Activated CD4-positive, alpha-beta T cell treated with anti-CD3 and anti-CD28 coated beads, Interleukin-2, amount 10 ng/mL, durations not matched to agents 7 days and 5 days (primary cell): ENCODE results near the gene ZNF385B. TPM values are rescaled to one million over a fixed set of nuclear protein-coding genes. Genes with fewer than 3 reads are reported as not detected.

Experiments
- CTCF ChIA-PET: fragments of 350-600 bp; sonication (Branson Sonifier 250); formaldehyde crosslinking; loops from one replicate; lab custom pipeline; 2021; ENCODE audit warnings: antibody characterized with exemption; lab: Charles Lee
- POLR2A ChIA-PET: fragments of 350-600 bp; sonication (Branson Sonifier 250); formaldehyde crosslinking; loops from one replicate; lab custom pipeline; 2021; ENCODE audit warnings: antibody characterized with exemption; lab: Charles Lee
- DNase-seq: peaks from one replicate; pipeline ENCODE4 v3.0.0-alpha.2; 2020
- H3K27ac Mint-ChIP-seq: one replicate; pipeline ENCODE4 v1.8.0; 2021; ENCODE audit warnings: mild to moderate bottlenecking, moderate library complexity, mixed read lengths
- H3K27me3 Mint-ChIP-seq: one replicate; pipeline ENCODE4 v1.8.0; 2021; ENCODE audit warnings: mixed read lengths
- H3K36me3 Mint-ChIP-seq: one replicate; pipeline ENCODE4 v1.8.0; 2021; ENCODE audit warnings: low read depth, mixed read lengths
- H3K4me1 Mint-ChIP-seq: one replicate; pipeline ENCODE4 v1.8.0; 2021; ENCODE audit warnings: mixed read lengths
- H3K4me3 Mint-ChIP-seq: one replicate; pipeline ENCODE4 v1.8.0; 2021; ENCODE audit warnings: mild to moderate bottlenecking, moderate library complexity, mixed read lengths
- H3K9me3 Mint-ChIP-seq: one replicate; pipeline ENCODE4 v1.8.0; 2021; ENCODE audit warnings: mixed read lengths
- total RNA-seq, 2 experiments: library from RNA; stranded (reverse); gene quantifications; one replicate each; pipeline ENCODE4 v1.2.3, GENCODE V29; 2021

ZNF385B gene
- total RNA-seq, 2 experiments from 2014 or later = not detected

DNA sequence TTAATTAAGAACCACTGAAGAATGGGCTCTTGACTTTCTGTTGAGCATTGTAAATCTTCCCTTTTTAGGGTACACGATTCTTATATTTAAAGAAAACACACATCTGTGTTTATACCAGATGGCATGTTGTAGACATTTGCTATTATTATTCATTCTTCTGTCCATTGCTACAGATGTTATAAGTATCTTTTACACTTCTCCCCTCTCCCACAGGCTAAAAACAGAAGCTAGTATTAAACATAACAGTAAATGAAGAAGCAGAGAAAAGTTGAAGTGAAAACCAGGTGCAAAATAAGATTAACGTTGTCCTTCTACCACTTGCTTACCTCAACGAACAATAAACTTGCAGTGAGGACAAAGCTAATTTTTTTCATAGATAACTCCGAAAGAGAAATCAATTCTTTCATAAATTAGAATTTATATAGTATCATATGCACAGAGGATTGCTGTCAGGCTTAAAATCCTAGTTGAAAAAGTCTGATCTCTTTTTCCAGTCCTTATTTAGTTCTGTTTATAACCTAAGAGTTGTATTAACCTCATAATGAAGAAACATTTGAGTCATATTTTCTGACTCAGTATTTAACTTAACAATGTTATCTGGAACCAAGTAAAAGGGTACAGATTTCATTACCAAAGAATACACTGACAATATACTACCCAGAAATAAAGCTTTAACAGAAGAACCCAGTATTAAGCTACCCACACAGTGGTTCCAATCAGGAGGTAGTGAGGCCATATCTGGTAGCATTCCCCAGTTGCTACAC lies 16.4 kb upstream of the ZNF385B start:
- Mint-ChIP-seq H3K36me3 (no peaks in the 10 kb centered on the region), H3K27ac (no peak overlapping the region), H3K9me3 (no peaks in the 10 kb centered on the region), H3K27me3 (peaks cover 2% of the 10 kb centered on the region), H3K4me1 (no peaks in the 10 kb centered on the region), H3K4me3 (no peak overlapping the region)
- CTCF ChIA-PET = no interaction called here
- no peak for DNase-seq
- POLR2A ChIA-PET = no interaction called here

DNA sequence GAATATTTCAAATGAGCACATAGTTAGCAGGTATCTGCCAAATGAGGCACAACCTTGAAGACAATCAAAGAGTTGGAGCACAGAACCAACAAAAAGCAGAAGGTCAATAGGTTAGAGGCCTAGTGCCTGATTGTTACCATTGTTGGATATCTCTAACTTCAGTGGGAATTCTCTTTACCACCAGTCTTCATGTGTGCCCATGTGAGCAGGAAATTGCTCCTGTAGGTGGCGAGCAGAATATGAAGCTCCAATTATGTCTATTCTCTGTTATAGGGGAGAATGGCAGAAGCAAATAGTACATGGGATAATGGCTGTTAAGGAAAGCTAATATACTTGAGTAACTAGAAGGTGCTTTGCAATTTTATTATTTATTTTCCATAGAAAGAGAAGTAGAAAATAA lies 14.9 kb upstream of the ZNF385B start:
- H3K9me3 Mint-ChIP-seq = no peaks in the 10 kb centered on the region
- H3K4me1 Mint-ChIP-seq = no peaks in the 10 kb centered on the region
- ChIA-PET CTCF (interaction anchor here (0.8 kb wide), 1 partner anchor 10 kb away, joined by 4 read pairs; no protein-coding TSS in a partner anchor), POLR2A (no interaction called here)
- no peaks in the 10 kb centered on the region for H3K36me3 Mint-ChIP-seq
- H3K4me3 Mint-ChIP-seq = no peak overlapping the region
- DNase-seq = no peak
- H3K27me3 Mint-ChIP-seq = peaks cover 4% of the 10 kb centered on the region
- H3K27ac Mint-ChIP-seq = no peak overlapping the region

DNA sequence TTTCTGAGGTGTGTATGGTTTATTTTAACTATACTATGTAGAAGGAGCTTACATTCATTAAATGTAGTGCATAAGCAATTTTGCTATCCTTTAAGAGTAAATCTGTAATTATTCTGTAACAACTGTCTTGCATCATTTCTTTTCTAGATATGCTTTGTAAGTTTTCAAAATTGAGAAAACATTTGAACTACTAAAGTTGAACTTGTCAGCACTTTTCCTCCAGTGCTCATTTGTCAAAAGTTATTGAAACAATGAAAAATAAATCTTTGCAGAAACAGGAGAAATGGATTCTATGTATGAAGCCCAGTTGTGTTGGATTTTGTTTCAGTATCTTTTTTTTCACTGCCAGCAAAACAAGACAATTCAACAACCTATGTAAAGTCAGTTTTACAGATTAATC lies 14.5 kb upstream of the ZNF385B start:
- Mint-ChIP-seq H3K4me1 (no peaks in the 10 kb centered on the region), H3K36me3 (no peaks in the 10 kb centered on the region), H3K27me3 (peaks cover 2% of the 10 kb centered on the region), H3K27ac (no peak overlapping the region), H3K4me3 (no peak overlapping the region), H3K9me3 (no peaks in the 10 kb centered on the region)
- CTCF ChIA-PET = interaction anchor here (0.8 kb wide), 1 partner anchor 9 kb away, joined by 4 read pairs; no protein-coding TSS in a partner anchor
- no peak for DNase-seq
- POLR2A ChIA-PET = no interaction called here

DNA sequence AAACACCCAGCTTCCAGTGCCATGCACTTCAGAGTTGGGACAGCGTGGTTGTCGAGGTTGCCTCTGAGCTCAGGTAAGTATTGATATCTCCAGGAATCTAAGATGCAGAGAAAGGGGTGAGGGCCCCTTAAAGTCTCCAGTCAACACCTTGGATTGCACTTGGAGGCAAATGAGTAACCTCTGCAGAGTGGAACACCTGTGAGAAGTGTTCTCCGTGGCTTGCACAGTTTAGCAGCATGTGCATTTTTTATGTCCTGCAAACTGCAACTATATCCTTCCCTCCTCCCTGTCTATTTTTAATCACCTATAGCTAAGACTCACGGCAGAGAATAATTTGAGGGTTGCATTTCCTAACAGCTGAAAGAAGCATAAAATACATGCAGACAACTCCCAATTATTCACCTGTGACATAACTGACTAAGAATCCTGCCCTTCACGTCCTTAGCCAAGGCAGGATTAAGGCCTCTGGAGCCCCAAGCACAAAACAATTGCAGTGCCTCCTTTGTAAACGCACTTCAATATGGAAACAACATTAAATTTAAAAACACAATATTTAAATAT lies 1.6 kb upstream of the ZNF385B start:
- Mint-ChIP-seq H3K4me1 (peaks cover 11% of the 10 kb centered on the region), H3K27me3 (peaks cover 61% of the 10 kb centered on the region), H3K9me3 (no peaks in the 10 kb centered on the region), H3K36me3 (no peaks in the 10 kb centered on the region), H3K4me3 (no peak overlapping the region), H3K27ac (no peak overlapping the region)
- DNase-seq = no peak
- ChIA-PET CTCF (no interaction called here), POLR2A (no interaction called here)

DNA sequence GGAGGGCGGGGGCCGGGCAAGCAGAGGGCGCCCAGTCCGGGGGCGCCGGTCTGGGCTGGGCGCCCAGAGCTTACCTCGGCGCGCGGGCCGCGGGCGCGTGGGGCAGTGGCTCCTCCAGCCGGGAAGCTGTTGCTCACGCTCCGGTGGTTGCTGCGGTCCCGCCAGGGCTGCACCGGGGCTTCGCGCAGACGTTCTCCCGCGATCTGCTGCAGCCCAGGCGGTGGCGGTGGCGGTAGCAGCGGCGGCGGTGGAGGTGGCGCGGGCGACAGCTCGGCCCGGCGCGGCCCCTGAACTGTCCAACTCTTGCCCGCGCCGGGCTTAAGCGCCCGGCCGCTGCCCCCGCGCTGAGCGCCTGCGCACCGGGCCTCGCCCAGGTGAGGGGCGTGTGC lies 391 bp downstream of the ZNF385B start:
- H3K36me3 Mint-ChIP-seq = no peaks in the 10 kb centered on the region
- POLR2A ChIA-PET = no interaction called here
- no peaks in the 10 kb centered on the region for H3K9me3 Mint-ChIP-seq
- CTCF ChIA-PET = no interaction called here
- H3K27me3 Mint-ChIP-seq = peaks cover 73% of the 10 kb centered on the region
- H3K27ac Mint-ChIP-seq = no peak overlapping the region
- DNase-seq = no peak
- H3K4me1 Mint-ChIP-seq = peaks cover 11% of the 10 kb centered on the region
- no peak overlapping the region for H3K4me3 Mint-ChIP-seq

DNA sequence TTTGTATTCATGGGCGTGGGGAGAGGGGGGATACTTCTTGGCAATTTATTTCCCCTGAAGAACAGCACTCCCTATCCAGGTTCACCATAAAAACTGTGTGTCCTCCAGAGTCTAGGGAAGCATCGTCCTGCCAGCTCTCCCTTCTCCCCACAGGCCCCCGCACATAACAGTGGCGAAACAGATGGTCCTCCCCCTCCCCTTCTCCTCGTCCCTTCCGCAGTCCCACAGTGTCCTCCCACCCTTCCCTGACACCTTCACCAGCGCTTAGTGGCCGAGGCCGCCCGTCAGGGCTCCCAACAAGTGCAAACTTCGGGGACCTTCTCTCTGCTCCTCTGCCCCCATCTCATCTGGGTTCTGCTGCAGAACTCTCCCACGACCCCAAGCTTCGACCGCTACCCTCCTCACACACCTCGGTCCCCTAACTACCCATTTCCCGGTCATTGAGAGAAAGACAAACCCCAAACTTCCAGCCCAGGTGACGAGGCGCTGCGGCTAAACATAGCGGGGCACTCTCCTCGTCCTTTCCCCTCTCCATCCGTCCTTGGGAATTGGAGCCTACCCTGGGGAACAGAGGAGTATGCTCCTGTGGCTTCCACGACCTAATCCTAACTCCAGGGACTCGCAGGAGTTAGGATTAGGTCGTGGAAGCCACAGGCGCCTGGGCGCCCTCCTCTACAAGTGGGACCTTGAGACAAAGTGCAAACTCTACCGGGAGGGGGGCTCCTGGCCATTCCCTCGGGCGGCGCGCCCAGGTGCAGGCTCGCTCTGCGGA lies 971 bp downstream of the ZNF385B start:
- peak overlapping the region; percentile 28 for H3K4me3 Mint-ChIP-seq
- ChIA-PET CTCF (no interaction called here), POLR2A (no interaction called here)
- no peaks in the 10 kb centered on the region for H3K36me3 Mint-ChIP-seq
- H3K27ac Mint-ChIP-seq = no peak overlapping the region
- no peaks in the 10 kb centered on the region for H3K9me3 Mint-ChIP-seq
- H3K27me3 Mint-ChIP-seq = peaks cover 75% of the 10 kb centered on the region
- H3K4me1 Mint-ChIP-seq = peaks cover 11% of the 10 kb centered on the region
- no peak for DNase-seq

DNA sequence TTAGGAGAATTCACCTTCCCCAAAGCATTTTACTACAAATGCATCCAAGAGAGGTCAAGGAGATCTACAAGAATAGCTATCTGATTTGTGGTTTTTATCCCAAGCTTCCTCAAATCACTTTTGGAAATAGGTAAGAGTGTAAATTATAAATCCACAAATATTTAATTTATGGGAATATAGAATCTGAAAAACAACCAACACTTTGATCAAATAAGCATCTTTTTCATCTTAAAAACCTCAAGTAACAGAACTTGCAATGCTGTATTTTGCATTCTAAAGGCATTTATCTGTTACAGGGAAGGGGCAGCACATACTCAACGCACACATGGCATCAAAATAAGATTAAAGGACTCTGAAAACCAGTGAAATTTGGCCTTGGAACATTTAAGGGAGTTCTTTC lies 1.9 kb downstream of the ZNF385B start:
- Mint-ChIP-seq H3K27ac (no peak overlapping the region), H3K27me3 (peaks cover 76% of the 10 kb centered on the region), H3K4me1 (peaks cover 11% of the 10 kb centered on the region), H3K9me3 (no peaks in the 10 kb centered on the region), H3K36me3 (no peaks in the 10 kb centered on the region), H3K4me3 (no peak overlapping the region)
- no peak for DNase-seq
- ChIA-PET POLR2A (no interaction called here), CTCF (no interaction called here)

DNA sequence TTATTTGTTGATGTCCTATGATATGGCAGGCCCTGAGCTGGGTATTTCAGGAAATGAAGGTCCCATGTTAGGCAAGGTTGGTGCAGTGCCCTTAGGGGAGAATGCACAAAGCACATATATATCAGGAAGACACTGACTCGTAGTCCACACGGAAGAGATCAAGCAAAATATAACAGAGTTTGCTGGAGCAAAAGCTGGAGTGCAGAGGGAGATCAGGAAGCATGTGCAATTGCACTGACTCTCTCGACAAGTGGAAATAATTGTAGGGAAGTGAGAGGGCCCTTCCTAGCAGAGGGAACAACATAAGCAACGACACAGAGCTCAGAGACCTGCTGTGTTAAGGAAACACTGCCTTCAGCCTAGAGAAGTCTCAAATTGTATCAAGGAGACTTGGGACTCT lies 4.2 kb downstream of the ZNF385B start:
- Mint-ChIP-seq H3K4me3 (no peak overlapping the region), H3K27ac (no peak overlapping the region), H3K27me3 (peaks cover 58% of the 10 kb centered on the region), H3K9me3 (no peaks in the 10 kb centered on the region), H3K4me1 (peaks cover 11% of the 10 kb centered on the region), H3K36me3 (no peaks in the 10 kb centered on the region)
- ChIA-PET CTCF (no interaction called here), POLR2A (no interaction called here)
- no peak for DNase-seq

DNA sequence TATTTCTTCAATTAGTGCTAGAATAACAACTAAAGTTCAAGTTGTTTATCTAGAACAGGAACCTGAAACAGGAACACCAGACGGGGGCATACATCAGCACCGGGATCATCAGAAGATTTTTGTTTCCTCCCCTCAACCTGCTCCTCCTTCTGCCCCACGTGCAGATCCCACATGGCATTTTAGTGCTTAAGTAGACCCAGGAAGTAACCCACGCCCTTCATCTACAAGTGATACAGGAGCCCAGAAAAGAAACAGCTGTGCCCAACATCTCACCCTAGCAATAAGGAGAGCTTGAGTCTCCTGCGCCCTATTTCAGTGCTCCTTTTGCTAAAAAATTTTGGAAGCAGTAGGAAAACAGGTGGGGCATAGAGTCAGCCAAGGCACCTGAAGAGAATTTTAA lies 5.2 kb downstream of the ZNF385B start:
- no peaks in the 10 kb centered on the region for H3K9me3 Mint-ChIP-seq
- H3K27ac Mint-ChIP-seq = no peak overlapping the region

DNA sequence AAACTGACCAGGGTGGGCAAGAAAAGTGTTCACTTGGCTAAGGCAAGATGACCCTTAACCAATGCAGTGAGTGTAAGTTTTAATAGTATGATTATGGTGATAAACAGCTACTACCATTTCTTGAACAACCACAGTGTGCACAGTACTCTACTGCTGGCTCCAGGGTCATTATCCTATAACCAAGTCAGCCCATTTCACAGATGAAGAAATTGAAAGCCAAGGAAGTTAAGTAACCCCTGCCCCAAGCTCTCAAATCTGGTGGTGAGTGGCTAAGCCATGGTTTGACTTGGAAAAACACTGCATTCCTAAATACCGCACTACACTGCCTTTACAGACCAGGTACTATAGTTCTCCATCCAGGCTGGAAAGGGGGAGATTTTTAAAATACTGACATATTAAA lies 5.7 kb downstream of the ZNF385B start:
- no peak for DNase-seq
- H3K9me3 Mint-ChIP-seq = no peaks in the 10 kb centered on the region
- H3K27me3 Mint-ChIP-seq = peaks cover 49% of the 10 kb centered on the region
- peaks cover 7% of the 10 kb centered on the region for H3K4me1 Mint-ChIP-seq
- no peaks in the 10 kb centered on the region for H3K36me3 Mint-ChIP-seq
- H3K27ac Mint-ChIP-seq = no peak overlapping the region
- ChIA-PET CTCF (no interaction called here), POLR2A (no interaction called here)
- no peak overlapping the region for H3K4me3 Mint-ChIP-seq

More for the DNA sequence above, 5.2 kb downstream of the ZNF385B start:
- Mint-ChIP-seq H3K36me3 (no peaks in the 10 kb centered on the region), H3K27me3 (peaks cover 49% of the 10 kb centered on the region), H3K4me1 (peaks cover 7% of the 10 kb centered on the region), H3K4me3 (no peak overlapping the region)
- no peak for DNase-seq
- ChIA-PET POLR2A (no interaction called here), CTCF (no interaction called here)

DNA sequence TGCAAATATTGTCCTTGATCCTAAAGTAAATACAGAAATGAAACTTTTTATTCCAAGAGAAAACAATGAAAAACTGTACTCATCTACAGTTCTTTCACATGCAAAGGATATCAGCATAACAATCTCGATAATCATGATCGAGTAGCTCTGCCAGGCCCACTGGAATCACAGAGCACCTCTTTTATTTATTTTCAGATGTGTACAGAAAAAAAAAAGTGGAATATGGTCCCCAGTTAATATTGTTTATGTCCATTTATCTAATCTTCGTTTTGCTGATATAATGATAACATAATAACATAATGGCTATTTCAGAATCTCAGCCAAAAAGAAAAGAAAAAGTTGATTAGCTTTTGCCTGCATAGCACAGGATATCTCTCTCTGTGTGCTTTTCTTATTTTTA lies 6.5 kb downstream of the ZNF385B start:
- CTCF ChIA-PET = interaction anchor here (0.6 kb wide), 1 partner anchor 34 kb away, joined by 8 read pairs; no protein-coding TSS in a partner anchor
- H3K27ac Mint-ChIP-seq = no peak overlapping the region
- no peak for DNase-seq
- no peak overlapping the region for H3K4me3 Mint-ChIP-seq
- H3K9me3 Mint-ChIP-seq = no peaks in the 10 kb centered on the region
- POLR2A ChIA-PET = no interaction called here
- H3K4me1 Mint-ChIP-seq = peaks cover under 1% of the 10 kb centered on the region
- no peaks in the 10 kb centered on the region for H3K36me3 Mint-ChIP-seq
- H3K27me3 Mint-ChIP-seq = peaks cover 42% of the 10 kb centered on the region

DNA sequence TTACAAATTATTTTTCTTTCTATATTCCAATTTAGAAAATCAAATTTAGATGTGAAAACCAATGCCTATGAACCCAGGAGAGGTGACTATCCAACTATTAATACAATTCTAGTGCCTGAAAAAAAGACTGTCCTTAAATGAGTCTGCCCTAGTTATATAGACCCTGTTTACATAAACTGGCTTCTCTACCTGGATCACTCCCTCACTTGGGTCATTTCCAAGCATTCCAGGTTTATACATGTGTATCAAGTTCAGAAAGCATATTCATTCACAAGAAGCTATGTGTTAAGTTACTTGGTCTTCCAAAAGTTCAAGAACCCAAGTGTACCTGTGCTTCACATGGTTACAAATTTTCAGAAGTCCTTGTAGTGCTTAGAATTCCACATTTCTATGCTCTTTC lies 8.3 kb downstream of the ZNF385B start:
- Mint-ChIP-seq H3K27me3 (peaks cover 26% of the 10 kb centered on the region), H3K4me1 (no peaks in the 10 kb centered on the region), H3K9me3 (no peaks in the 10 kb centered on the region), H3K36me3 (no peaks in the 10 kb centered on the region), H3K27ac (no peak overlapping the region), H3K4me3 (no peak overlapping the region)
- no peak for DNase-seq
- POLR2A ChIA-PET = no interaction called here
- CTCF ChIA-PET = no interaction called here

DNA sequence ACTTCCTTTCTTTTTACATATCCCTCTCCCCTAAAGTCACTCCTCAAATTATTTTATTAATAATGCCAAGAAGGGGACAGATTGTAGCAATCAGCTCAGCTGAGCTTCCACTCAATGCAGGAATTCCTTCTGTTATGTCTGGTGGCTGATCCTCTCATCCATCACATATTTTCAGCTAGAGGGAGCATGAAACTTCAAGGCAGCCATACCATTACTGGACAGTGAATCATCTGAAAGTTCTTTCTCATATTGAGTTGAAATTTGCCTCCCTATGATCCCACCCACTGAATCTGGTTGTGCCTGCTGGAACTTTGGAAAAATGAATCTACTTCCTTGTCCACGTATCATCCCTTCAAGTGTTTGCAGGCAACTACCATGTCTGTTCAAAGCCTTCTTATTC lies 11.2 kb downstream of the ZNF385B start:
- ChIA-PET CTCF (no interaction called here), POLR2A (no interaction called here)
- Mint-ChIP-seq H3K36me3 (no peaks in the 10 kb centered on the region), H3K4me3 (no peak overlapping the region), H3K9me3 (no peaks in the 10 kb centered on the region), H3K27me3 (peaks cover 6% of the 10 kb centered on the region), H3K4me1 (no peaks in the 10 kb centered on the region), H3K27ac (no peak overlapping the region)
- no peak for DNase-seq
